Loucy (cell line): ENCODE results near the gene TNPO1.

ENCODE experiments used
- CTCF ChIP-seq: fragments of 200-600 bp; sonication (generic); conservative IDR thresholded peaks from 2 replicates; pipeline ENCODE4 v1.5.1; 2014; ENCODE audit warnings: mild to moderate bottlenecking, antibody characterized with exemption, low read length
- EZH2phosphoT487 ChIP-seq: fragments of 200-600 bp; IDR thresholded peaks from 2 replicates; pipeline ENCODE4 v1.6.1; 2018; ENCODE audit warnings: antibody characterized with exemption, mild to moderate bottlenecking, moderate library complexity, borderline replicate concordance

GRCh38 chr5:72959257-72959656 lies 142.8 kb downstream of the TNPO1 start:
- TF ChIP-seq CTCF = no peak
- TF ChIP-seq EZH2phosphoT487 = no peak
